ENCODE data around the gene TGFB3.

TGFB3 gene

DNA sequence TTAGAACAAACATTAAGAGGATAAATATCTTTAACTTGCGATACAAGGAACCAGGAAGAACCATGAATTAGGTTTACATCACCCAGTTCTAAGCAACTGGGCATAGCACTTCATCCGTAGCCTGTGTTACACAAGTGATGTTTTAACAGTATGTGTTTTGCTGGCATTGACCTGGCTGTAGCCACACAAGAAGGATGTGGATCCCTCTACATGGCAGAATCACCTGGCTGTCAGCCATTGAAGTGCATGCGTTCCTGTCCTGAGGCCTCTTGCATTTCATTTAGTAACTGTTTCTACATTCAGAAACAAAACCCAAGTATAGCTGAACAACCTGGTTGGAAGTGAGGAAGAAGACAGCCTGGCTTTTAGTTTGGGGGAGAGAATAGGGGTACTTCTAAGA, 72.2 kb downstream of the TGFB3 start:
- Histone ChIP-seq H3K4me3 (ENCODE audit: low read depth, low read length) (no peak overlapping the region), H3K4me1 (ENCODE audit: control insufficient read depth, insufficient read depth, low read length, unreplicated experiment) (peaks cover 8% of the 10 kb centered on the region), H3K36me3 (ENCODE audit: insufficient read depth, low read length) (no peaks in the 10 kb centered on the region), H3K27ac (ENCODE audit: low read depth, low read length) (no peak overlapping the region), H3K79me2 (ENCODE audit: control insufficient read depth, insufficient read depth, low read length, unreplicated experiment) (no peaks in the 10 kb centered on the region), H3K27me3 (ENCODE audit: insufficient read depth, low read length) (no peaks in the 10 kb centered on the region), H2AFZ (ENCODE audit: low read length, unreplicated experiment) (no peak overlapping the region)
